NCI-H2107 treated with DMSO at 0.1 percent for 48 hours (cell line): ENCODE results near the gene AGAP3.
A peak's percentile ranks its signal among the peaks of the same experiment; 100 is the strongest.

ENCODE experiments used
- DNase-seq: peaks from one replicate; lab custom pipeline; 2025; ENCODE audit not compliant: unreplicated experiment; lab: John Stamatoyannopoulos, UW

Gene AGAP3

GRCh38 chr7:151057989-151058780 is 28.1 kb upstream of the AGAP3 start:
- DNase-seq = peak; percentile 98

- DNase-seq = no peak
Observed at GRCh38 chr7:151058781-151059366, 27.4 kb upstream of the AGAP3 start.

- no peak for DNase-seq
Observed at GRCh38 chr7:151059367-151060112, 26.7 kb upstream of the AGAP3 start, which contains the start of gene SLC4A2. SLC4A2 (plus strand) TSS chr7:151059589; CDS start chr7:151061988, 2,399 bp downstream.

- DNase-seq = no peak
Observed at GRCh38 chr7:151060113-151060415, 26.2 kb upstream of the AGAP3 start.

GRCh38 chr7:151060416-151061212 is 25.7 kb upstream of the AGAP3 start:
- DNase-seq = no peak

GRCh38 chr7:151061213-151062110 is 24.8 kb upstream of the AGAP3 start:
- no peak for DNase-seq

GRCh38 chr7:151062111-151062398 is 24.2 kb upstream of the AGAP3 start:
- DNase-seq = no peak

- no peak for DNase-seq
Observed at GRCh38 chr7:151062399-151063211, 23.7 kb upstream of the AGAP3 start.

GRCh38 chr7:151063212-151063561 is 23.1 kb upstream of the AGAP3 start:
- DNase-seq = no peak

GRCh38 chr7:151064454-151064853 is 21.8 kb upstream of the AGAP3 start:
- DNase-seq = no peak

- DNase-seq = no peak
Observed at GRCh38 chr7:151064993-151065392, 21.3 kb upstream of the AGAP3 start.

GRCh38 chr7:151065516-151065915 is 20.8 kb upstream of the AGAP3 start:
- no peak for DNase-seq

GRCh38 chr7:151066273-151066974 is 19.9 kb upstream of the AGAP3 start:
- DNase-seq = no peak

GRCh38 chr7:151068069-151068773 is 18.1 kb upstream of the AGAP3 start:
- no peak for DNase-seq

- no peak for DNase-seq
Observed at GRCh38 chr7:151069841-151070573, 16.3 kb upstream of the AGAP3 start.

- DNase-seq = no peak
Observed at GRCh38 chr7:151070574-151070960, 15.7 kb upstream of the AGAP3 start.

- DNase-seq = no peak
Observed at GRCh38 chr7:151071032-151071866, 15.0 kb upstream of the AGAP3 start.
